ENCODE measurements around the gene FN3K.

FN3K gene

DNA sequence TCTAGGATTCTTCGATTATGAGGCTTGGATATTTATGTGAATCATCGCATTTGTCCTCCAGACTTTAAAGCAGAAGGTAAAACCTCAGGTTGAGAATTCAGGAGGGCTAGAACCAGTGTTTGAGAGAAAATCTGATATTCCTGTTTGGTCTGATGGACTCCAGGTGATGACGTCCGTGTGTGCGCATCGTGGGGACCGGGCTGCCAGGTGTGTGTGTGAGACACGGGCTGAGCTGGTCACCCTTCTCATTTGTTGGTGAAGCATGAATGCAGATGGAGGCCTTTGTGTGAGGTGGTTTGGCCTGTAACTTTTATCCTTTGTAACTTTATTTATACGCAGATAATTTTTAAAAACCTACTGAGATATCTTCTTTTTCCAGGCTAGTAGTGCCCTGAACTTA lies 61.6 kb downstream of the FN3K start:
- DNase-seq (ENCODE audit: low read depth), result no peak

DNA sequence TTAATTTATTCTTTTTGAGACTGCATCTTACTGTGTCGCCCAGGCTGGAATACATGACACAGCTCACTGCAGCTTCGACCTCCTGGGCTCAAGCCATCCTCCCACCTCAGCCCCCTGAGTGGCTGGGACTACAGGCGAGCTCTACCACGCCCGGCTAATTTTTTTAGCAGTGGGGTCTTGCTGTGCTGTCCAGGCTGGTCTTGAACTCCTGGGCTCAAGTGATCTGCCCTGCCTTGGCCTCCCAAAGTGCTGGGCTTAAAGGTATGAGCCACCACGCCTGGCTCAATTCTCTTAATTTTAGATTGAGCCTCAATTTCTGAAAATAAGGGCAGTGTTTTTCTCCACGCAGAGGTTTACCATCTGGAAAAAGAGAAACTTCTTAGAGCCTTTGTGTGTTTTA lies 63.3 kb downstream of the FN3K start:
- no peak for DNase-seq (ENCODE audit: low read depth)

DNA sequence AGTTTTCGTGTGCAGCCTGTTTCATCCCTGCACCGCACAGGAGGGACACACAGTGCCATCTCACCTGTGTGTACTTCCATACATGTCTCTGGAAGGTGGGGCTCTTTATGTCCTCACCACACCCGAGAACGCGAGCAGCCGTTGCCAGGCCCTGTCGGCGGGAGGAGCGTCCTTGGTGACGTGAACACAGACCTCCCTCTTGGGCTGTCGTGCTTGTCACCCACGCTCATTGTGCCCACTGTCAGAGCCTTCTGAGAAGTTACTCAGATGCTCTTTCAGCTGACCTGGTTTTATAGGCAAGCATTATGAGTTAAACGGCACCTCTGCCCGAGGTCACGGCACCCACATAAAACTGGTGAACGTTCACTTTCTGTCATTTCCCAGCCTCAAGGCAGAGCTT lies 64.2 kb downstream of the FN3K start:
- DNase-seq (ENCODE audit: low read depth), result no peak

Data from activated T-helper 1 cell treated with Interleukin-2 at 50 U/mL for 16 hours (primary cell).